ENCODE data around the gene APC2. TPM values are rescaled to one million over a fixed set of nuclear protein-coding genes. Genes with fewer than 3 reads are reported as not detected.
A peak's percentile ranks its signal among the peaks of the same experiment; 100 is the strongest.

APC2 gene
- polyA plus RNA-seq, 1 donor from 2014 or later: 50.5 TPM

- Histone ChIP-seq H2AFZ (ENCODE audit: low read depth, low read length) (no peak overlapping the region), H3K27ac (ENCODE audit: low read length) (no peak overlapping the region), H3K9ac (ENCODE audit: low read length) (no peak overlapping the region), H3K79me2 (replicated peaks; ENCODE audit: insufficient read depth, low read length) (peaks cover 5% of the 10 kb centered on the region), H3K4me2 (ENCODE audit: low read length) (no peak overlapping the region), H4K20me1 (ENCODE audit: insufficient read depth) (peaks cover 39% of the 10 kb centered on the region), H3K36me3 (ENCODE audit: insufficient read depth, low read length) (no peaks in the 10 kb centered on the region), H3K9me3 (ENCODE audit: low read length) (no peaks in the 10 kb centered on the region), H3K9me2 (ENCODE audit: insufficient read depth, low read length) (no peaks in the 10 kb centered on the region), H3K4me3 (ENCODE audit: low read length) (no peak overlapping the region), H3F3A (ENCODE audit: insufficient read depth, low read length, poor library complexity, severe bottlenecking) (no peaks in the 10 kb centered on the region), H3K27me3 (ENCODE audit: insufficient read depth, low read depth, low read length) (no peaks in the 10 kb centered on the region)
- TF ChIP-seq EP300 (conservative IDR thresholded peaks at IDR 0.05; ENCODE audit: poor library complexity, severe bottlenecking) (no peak), RAD21 (conservative IDR thresholded peaks at IDR 0.05) (no peak), POLR2AphosphoS5 (IDR thresholded peaks at IDR 0.05) (no peak), MXI1 (conservative IDR thresholded peaks at IDR 0.05; ENCODE audit: poor library complexity, severe bottlenecking) (no peak), EZH2 (IDR thresholded peaks at IDR 0.05; ENCODE audit: borderline replicate concordance, insufficient read depth, low read length, poor library complexity, severe bottlenecking) (no peak), CTCF (IDR thresholded peaks at IDR 0.05; ENCODE audit: poor library complexity, severe bottlenecking) (no peak), SMC3 (conservative IDR thresholded peaks at IDR 0.05; ENCODE audit: poor library complexity) (no peak), TAF1 (IDR thresholded peaks at IDR 0.05; ENCODE audit: low read depth) (no peak)
These were observed 16.1 kb downstream of the APC2 start for GRCh38 chr19:1466018-1466460.

- H4K20me1 ChIP-seq (ENCODE audit: insufficient read depth): peaks cover 44% of the 10 kb centered on the region
- H3K4me3 ChIP-seq (ENCODE audit: low read length): no peak overlapping the region
- H3K27ac ChIP-seq (ENCODE audit: low read length): no peak overlapping the region
- no peaks in the 10 kb centered on the region for H3F3A ChIP-seq (ENCODE audit: insufficient read depth, low read length, poor library complexity, severe bottlenecking)
- H3K27me3 ChIP-seq (ENCODE audit: insufficient read depth, low read depth, low read length): no peaks in the 10 kb centered on the region
- no peaks in the 10 kb centered on the region for H3K9me2 ChIP-seq (ENCODE audit: insufficient read depth, low read length)
- H3K36me3 ChIP-seq (ENCODE audit: insufficient read depth, low read length): no peaks in the 10 kb centered on the region
- no peak overlapping the region for H3K4me2 ChIP-seq (ENCODE audit: low read length)
- TF ChIP-seq RAD21 (conservative IDR thresholded peaks at IDR 0.05) (no peak), POLR2AphosphoS5 (IDR thresholded peaks at IDR 0.05) (peak; percentile 8)
- H3K79me2 ChIP-seq (replicated peaks; ENCODE audit: insufficient read depth, low read length): peaks cover 5% of the 10 kb centered on the region
- H2AFZ ChIP-seq (ENCODE audit: low read depth, low read length): no peak overlapping the region
- H3K9me3 ChIP-seq (ENCODE audit: low read length): no peaks in the 10 kb centered on the region
- H3K9ac ChIP-seq (ENCODE audit: low read length): no peak overlapping the region
These were observed 16.7 kb downstream of the APC2 start for GRCh38 chr19:1466461-1467214.

GRCh38 chr19:1467215-1467489, 17.2 kb downstream of the APC2 start:
- Histone ChIP-seq H3K9me2 (ENCODE audit: insufficient read depth, low read length) (no peaks in the 10 kb centered on the region), H3F3A (ENCODE audit: insufficient read depth, low read length, poor library complexity, severe bottlenecking) (no peaks in the 10 kb centered on the region), H3K27me3 (ENCODE audit: insufficient read depth, low read depth, low read length) (no peaks in the 10 kb centered on the region), H3K9ac (ENCODE audit: low read length) (no peak overlapping the region), H2AFZ (ENCODE audit: low read depth, low read length) (no peak overlapping the region), H3K79me2 (replicated peaks; ENCODE audit: insufficient read depth, low read length) (peaks cover 5% of the 10 kb centered on the region), H3K27ac (ENCODE audit: low read length) (no peak overlapping the region), H4K20me1 (ENCODE audit: insufficient read depth) (peaks cover 49% of the 10 kb centered on the region), H3K4me3 (ENCODE audit: low read length) (no peak overlapping the region), H3K9me3 (ENCODE audit: low read length) (no peaks in the 10 kb centered on the region), H3K36me3 (ENCODE audit: insufficient read depth, low read length) (no peaks in the 10 kb centered on the region), H3K4me2 (ENCODE audit: low read length) (no peak overlapping the region)
- TF ChIP-seq EZH2 (IDR thresholded peaks at IDR 0.05; ENCODE audit: borderline replicate concordance, insufficient read depth, low read length, poor library complexity, severe bottlenecking) (no peak), CTCF (IDR thresholded peaks at IDR 0.05; ENCODE audit: poor library complexity, severe bottlenecking) (no peak), TAF1 (IDR thresholded peaks at IDR 0.05; ENCODE audit: low read depth) (no peak), RAD21 (conservative IDR thresholded peaks at IDR 0.05) (no peak), SMC3 (conservative IDR thresholded peaks at IDR 0.05; ENCODE audit: poor library complexity) (no peak), REST (IDR thresholded peaks at IDR 0.05; ENCODE audit: borderline replicate concordance) (no peak), MXI1 (conservative IDR thresholded peaks at IDR 0.05; ENCODE audit: poor library complexity, severe bottlenecking) (no peak), EP300 (conservative IDR thresholded peaks at IDR 0.05; ENCODE audit: poor library complexity, severe bottlenecking) (no peak), POLR2AphosphoS5 (IDR thresholded peaks at IDR 0.05) (no peak)

Measured in neural cell (in vitro differentiated cells).